Liver (tissue), 9 donors: Measurements from ENCODE around the gene TJP1. TPM values are rescaled to one million over a fixed set of nuclear protein-coding genes. Genes with fewer than 3 reads are reported as not detected.
"Not testable (repeated sequence)": the region's sequence is repeated elsewhere in the genome, so short reads cannot be mapped to it uniquely, and the experiment has no call there.

Experiments used
- DNase-seq: peaks from one replicate; pipeline ENCODE4 v3.0.0-alpha.2; 2017; ENCODE audit warnings: low spot score
- H3K27ac ChIP-seq, 2 donors: one replicate each; pipeline ENCODE4 v1.7.0; 2013; ENCODE audit warnings: inconsistent platforms in 2 of 2, low read length in 2 of 2, control low read depth in 1 of 2, low read depth in 1 of 2, mild to moderate bottlenecking in 1 of 2
- H3K27me3 ChIP-seq, 4 donors: one replicate each; pipeline versions ENCODE4 v1.6.1 to v1.7.0; 2013; ENCODE audit warnings: low read length in 3 of 4, inconsistent platforms in 1 of 4, mild to moderate bottlenecking in 1 of 4, moderate library complexity in 1 of 4; ENCODE audit not compliant: control insufficient read depth in 4 of 4, insufficient read depth in 4 of 4
- H3K36me3 ChIP-seq, 4 donors: one replicate each; pipeline versions ENCODE4 v1.6.1 to v1.7.0; 2013; ENCODE audit warnings: low read length in 3 of 4, mild to moderate bottlenecking in 3 of 4, low read depth in 1 of 4, moderate library complexity in 1 of 4; ENCODE audit not compliant: control insufficient read depth in 4 of 4, insufficient read depth in 3 of 4
- H3K4me1 ChIP-seq, 4 donors: one replicate each; pipeline versions ENCODE4 v1.6.1 to v1.7.0; 2013; ENCODE audit warnings: low read length in 3 of 4, mild to moderate bottlenecking in 3 of 4, moderate library complexity in 1 of 4; ENCODE audit not compliant: control insufficient read depth in 4 of 4, insufficient read depth in 4 of 4
- H3K4me3 ChIP-seq, 3 donors: one replicate each; pipeline versions ENCODE4 v1.6.1 to v1.7.0; 2013; ENCODE audit warnings: low read length in 3 of 3, control low read depth in 1 of 3, low read depth in 1 of 3, mild to moderate bottlenecking in 1 of 3
- H3K9ac ChIP-seq, 2 donors: one replicate each; pipeline ENCODE4 v1.7.0; 2013; ENCODE audit warnings: low read length in 2 of 2, mild to moderate bottlenecking in 2 of 2, moderate library complexity in 2 of 2, control low read depth in 1 of 2, low read depth in 1 of 2
- H3K9me3 ChIP-seq, 4 donors: one replicate each; pipeline versions ENCODE4 v1.6.1 to v1.7.0; 2013; ENCODE audit warnings: low read length in 3 of 4; ENCODE audit not compliant: control insufficient read depth in 4 of 4
- EGR1 ChIP-seq, 2 donors: IDR thresholded peaks; 2 replicates each; pipeline ENCODE4 v1.6.1; 2016 to 2018; ENCODE audit warnings: antibody characterized with exemption in 2 of 2, low read depth in 2 of 2
- FOXA1 ChIP-seq: IDR thresholded peaks from 2 replicates; pipeline ENCODE4 v1.6.1; 2016; ENCODE audit warnings: antibody characterized with exemption
- FOXA2 ChIP-seq: IDR thresholded peaks from 2 replicates; pipeline ENCODE4 v1.6.1; 2016; ENCODE audit warnings: antibody characterized with exemption
- GABPA ChIP-seq, 2 donors: IDR thresholded peaks in 1 of 2; conservative IDR thresholded peaks in 1 of 2; 2 replicates each; pipeline ENCODE4 v1.6.1; 2016; ENCODE audit warnings: antibody characterized with exemption in 2 of 2, mild to moderate bottlenecking in 1 of 2, moderate library complexity in 1 of 2
- HNF4A ChIP-seq, 2 donors: conservative IDR thresholded peaks; 2 replicates each; pipeline ENCODE4 v1.6.1; 2016; ENCODE audit warnings: antibody characterized with exemption in 2 of 2, mild to moderate bottlenecking in 2 of 2
- HNF4G ChIP-seq: IDR thresholded peaks from 2 replicates; pipeline ENCODE4 v1.6.1; 2016; ENCODE audit warnings: antibody characterized with exemption
- JUND ChIP-seq, 2 donors: IDR thresholded peaks; 2 replicates each; pipeline ENCODE4 v1.6.1; 2016; ENCODE audit warnings: antibody characterized with exemption in 2 of 2
- NR2F2 ChIP-seq: IDR thresholded peaks from 2 replicates; pipeline ENCODE4 v1.6.1; 2016; ENCODE audit warnings: antibody characterized with exemption
- RAD21 ChIP-seq, 2 donors: IDR thresholded peaks; 2 replicates each; pipeline ENCODE4 v1.6.1; 2016; ENCODE audit warnings: antibody characterized with exemption in 2 of 2, mild to moderate bottlenecking in 2 of 2
- RXRA ChIP-seq, 2 donors: IDR thresholded peaks; 2 replicates each; pipeline ENCODE4 v1.6.1; 2017 to 2018; ENCODE audit warnings: antibody characterized with exemption in 2 of 2, mild to moderate bottlenecking in 1 of 2
- SP1 ChIP-seq: IDR thresholded peaks from 2 replicates; pipeline ENCODE4 v1.6.1; 2018; ENCODE audit warnings: antibody characterized with exemption, mild to moderate bottlenecking
- TAF1 ChIP-seq: conservative IDR thresholded peaks from 2 replicates; pipeline ENCODE4 v1.6.1; 2016; ENCODE audit warnings: antibody characterized with exemption, mild to moderate bottlenecking
- YY1 ChIP-seq: IDR thresholded peaks from 2 replicates; pipeline ENCODE4 v1.6.1; 2016; ENCODE audit warnings: antibody characterized with exemption, mild to moderate bottlenecking
- WGBS: extraction: QIAGEN DNeasy Blood & Tissue Kit; methylation state at CpG from one replicate; pipeline ENCODE4 v1.1.7; 2013; 5-methylcytosine and 5-hydroxymethylcytosine counted together
- polyA plus RNA-seq, 2 donors: library from polyadenylated mRNA; stranded (reverse) in 1 of 2; unstranded in 1 of 2; fragments of 200-250 nt in 1 of 2; fragments of >200 nt in 1 of 2; fragmentation: Nextera tagmentation in 1 of 2; extraction: Ambion mirVana in 1 of 2; gene quantifications; one replicate each; pipeline versions ENCODE4 v1.2.1 to v1.2.3, GENCODE V29; 2013 to 2015
- total RNA-seq, 2 donors: library from RNA; depleted of rRNA; stranded (reverse); fragments of >200 nt; gene quantifications; one replicate each; pipeline ENCODE4 v1.2.3, GENCODE V29; 2014
- TF ChIP-seq, protein P1 (sequence below): fragments of 150-350 bp; IDR thresholded peaks from 2 replicates; pipeline ENCODE4 v1.5.1; 2017; ENCODE audit warnings: improper control_type of control experiment, low read depth, low read length; ENCODE audit not compliant: missing input control
- TF ChIP-seq, protein P2 (sequence below): IDR thresholded peaks from 2 replicates; pipeline ENCODE4 v1.6.1; 2016; ENCODE audit warnings: antibody characterized with exemption
- TF ChIP-seq, protein P3 (sequence below): IDR thresholded peaks from 2 replicates; pipeline ENCODE4 v1.6.1; 2016; ENCODE audit warnings: antibody characterized with exemption
- TF ChIP-seq, protein P4 (sequence below): IDR thresholded peaks from 2 replicates; pipeline ENCODE4 v1.6.1; 2016; ENCODE audit warnings: antibody characterized with exemption
- donor health status: healthy.
- donor health status: healthy.
- donor health status: healthy.
- donor health status: healthy.
- donor health status: healthy.

TJP1 gene
- total and polyA plus RNA-seq, 4 donors: 12.6 to 40.4 (median 16.9) TPM

DNA sequence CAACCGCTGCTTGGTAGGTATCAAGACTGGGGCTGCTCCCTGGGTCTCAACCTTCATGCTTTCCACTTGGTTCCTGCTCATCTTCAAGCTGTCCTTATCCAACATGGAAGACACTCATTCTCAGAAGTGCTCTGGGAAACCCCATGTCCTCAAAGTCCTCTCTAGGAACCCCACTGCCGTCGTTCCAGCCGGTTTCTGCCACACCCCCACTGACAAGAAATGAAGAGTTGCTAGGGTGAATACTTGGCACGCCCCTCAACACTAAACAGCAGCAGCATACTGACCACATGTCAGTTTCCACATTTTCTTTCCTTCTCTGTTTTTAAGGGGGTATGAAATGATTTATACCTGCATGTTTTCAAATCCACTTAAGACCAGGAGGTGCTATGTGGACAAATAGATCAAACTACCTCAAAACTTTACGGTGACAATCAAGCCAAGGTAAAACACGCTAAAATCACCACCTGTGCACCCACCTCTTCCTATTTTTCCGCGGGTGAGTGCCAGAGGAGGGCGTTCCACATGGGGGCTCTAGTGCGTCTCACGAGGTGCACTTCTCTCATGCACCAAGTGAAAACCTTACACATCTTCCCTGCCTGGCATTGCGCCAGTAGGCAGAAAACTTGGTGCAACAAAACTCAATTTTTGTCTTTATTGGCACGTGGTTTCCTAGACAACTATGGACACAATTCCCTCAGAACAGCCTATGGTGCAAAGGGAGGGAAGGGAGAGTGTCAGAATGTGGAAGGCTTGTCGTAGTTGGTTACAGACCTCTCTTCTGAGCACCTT is 125.1 kb downstream of the TJP1 start:
- peaks cover 0 to 5% (median 2%) of the 10 kb centered on the region in 4 donors for H3K36me3 ChIP-seq
- peaks cover 0 to 36% (median 29%) of the 10 kb centered on the region in 4 donors for H3K4me1 ChIP-seq
- WGBS: 91% methylated on average over 15 of the region's 15 CpGs
- no peak overlapping the region for H3K4me3 ChIP-seq
- no peak overlapping the region for H3K9ac ChIP-seq
- DNase-seq: no peak
- H3K27ac ChIP-seq: no peak overlapping the region
- no peak for TF ChIP-seq SP1
- no peak for TF ChIP-seq FOXA2
- TF ChIP-seq GABPA (IDR thresholded peaks at IDR 0.05 in 1 of 2, conservative IDR thresholded peaks at IDR 0.05 in 1 of 2): no peak
- no peak for TF ChIP-seq RXRA (IDR thresholded peaks at IDR 0.05)
- TF ChIP-seq FOXA1: no peak
- no peak for TF ChIP-seq HNF4A (conservative IDR thresholded peaks at IDR 0.05)
- no peak for TF ChIP-seq YY1
- TF ChIP-seq, protein P1, sequence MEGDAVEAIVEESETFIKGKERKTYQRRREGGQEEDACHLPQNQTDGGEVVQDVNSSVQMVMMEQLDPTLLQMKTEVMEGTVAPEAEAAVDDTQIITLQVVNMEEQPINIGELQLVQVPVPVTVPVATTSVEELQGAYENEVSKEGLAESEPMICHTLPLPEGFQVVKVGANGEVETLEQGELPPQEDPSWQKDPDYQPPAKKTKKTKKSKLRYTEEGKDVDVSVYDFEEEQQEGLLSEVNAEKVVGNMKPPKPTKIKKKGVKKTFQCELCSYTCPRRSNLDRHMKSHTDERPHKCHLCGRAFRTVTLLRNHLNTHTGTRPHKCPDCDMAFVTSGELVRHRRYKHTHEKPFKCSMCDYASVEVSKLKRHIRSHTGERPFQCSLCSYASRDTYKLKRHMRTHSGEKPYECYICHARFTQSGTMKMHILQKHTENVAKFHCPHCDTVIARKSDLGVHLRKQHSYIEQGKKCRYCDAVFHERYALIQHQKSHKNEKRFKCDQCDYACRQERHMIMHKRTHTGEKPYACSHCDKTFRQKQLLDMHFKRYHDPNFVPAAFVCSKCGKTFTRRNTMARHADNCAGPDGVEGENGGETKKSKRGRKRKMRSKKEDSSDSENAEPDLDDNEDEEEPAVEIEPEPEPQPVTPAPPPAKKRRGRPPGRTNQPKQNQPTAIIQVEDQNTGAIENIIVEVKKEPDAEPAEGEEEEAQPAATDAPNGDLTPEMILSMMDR: no peak
- no peak for TF ChIP-seq HNF4G
- no peak for TF ChIP-seq JUND (IDR thresholded peaks at IDR 0.05)
- no peak for TF ChIP-seq EGR1 (IDR thresholded peaks at IDR 0.05; ENCODE audit: low read depth in 2 of 2)
- TF ChIP-seq, protein P2, sequence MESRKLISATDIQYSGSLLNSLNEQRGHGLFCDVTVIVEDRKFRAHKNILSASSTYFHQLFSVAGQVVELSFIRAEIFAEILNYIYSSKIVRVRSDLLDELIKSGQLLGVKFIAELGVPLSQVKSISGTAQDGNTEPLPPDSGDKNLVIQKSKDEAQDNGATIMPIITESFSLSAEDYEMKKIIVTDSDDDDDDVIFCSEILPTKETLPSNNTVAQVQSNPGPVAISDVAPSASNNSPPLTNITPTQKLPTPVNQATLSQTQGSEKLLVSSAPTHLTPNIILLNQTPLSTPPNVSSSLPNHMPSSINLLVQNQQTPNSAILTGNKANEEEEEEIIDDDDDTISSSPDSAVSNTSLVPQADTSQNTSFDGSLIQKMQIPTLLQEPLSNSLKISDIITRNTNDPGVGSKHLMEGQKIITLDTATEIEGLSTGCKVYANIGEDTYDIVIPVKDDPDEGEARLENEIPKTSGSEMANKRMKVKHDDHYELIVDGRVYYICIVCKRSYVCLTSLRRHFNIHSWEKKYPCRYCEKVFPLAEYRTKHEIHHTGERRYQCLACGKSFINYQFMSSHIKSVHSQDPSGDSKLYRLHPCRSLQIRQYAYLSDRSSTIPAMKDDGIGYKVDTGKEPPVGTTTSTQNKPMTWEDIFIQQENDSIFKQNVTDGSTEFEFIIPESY: no peak
- no peaks in the 10 kb centered on the region for H3K27me3 ChIP-seq
- no peaks in the 10 kb centered on the region for H3K9me3 ChIP-seq

DNA sequence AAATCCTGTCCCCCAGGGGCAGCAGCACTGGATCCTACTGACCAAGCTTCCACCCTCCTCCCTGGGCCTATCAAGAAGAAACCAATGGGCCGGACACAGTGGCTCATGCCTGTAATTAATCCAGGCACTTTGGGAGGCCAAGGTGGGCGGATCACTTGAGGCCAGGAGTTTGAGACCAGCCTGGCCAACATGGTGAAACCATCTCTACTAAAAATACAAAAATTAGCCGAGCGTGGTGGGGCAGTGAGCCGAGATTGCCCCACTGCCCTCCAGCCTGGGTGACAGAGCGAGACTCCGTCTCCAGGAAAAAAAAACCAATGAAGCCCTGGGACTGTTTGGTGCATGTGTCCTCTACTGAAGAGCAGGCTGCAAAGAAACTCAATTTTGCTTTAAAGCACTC is 125.8 kb downstream of the TJP1 start:
- not testable (repeated sequence) for H3K4me3 ChIP-seq, H3K9me3 ChIP-seq, H3K27me3 ChIP-seq, H3K9ac ChIP-seq, H3K36me3 ChIP-seq, H3K27ac ChIP-seq, DNase-seq
- H3K4me1 ChIP-seq: peaks cover 0 to 31% (median 26%) of the 10 kb centered on the region in 4 donors
- WGBS: 95% methylated on average over 7 of the region's 7 CpGs

DNA sequence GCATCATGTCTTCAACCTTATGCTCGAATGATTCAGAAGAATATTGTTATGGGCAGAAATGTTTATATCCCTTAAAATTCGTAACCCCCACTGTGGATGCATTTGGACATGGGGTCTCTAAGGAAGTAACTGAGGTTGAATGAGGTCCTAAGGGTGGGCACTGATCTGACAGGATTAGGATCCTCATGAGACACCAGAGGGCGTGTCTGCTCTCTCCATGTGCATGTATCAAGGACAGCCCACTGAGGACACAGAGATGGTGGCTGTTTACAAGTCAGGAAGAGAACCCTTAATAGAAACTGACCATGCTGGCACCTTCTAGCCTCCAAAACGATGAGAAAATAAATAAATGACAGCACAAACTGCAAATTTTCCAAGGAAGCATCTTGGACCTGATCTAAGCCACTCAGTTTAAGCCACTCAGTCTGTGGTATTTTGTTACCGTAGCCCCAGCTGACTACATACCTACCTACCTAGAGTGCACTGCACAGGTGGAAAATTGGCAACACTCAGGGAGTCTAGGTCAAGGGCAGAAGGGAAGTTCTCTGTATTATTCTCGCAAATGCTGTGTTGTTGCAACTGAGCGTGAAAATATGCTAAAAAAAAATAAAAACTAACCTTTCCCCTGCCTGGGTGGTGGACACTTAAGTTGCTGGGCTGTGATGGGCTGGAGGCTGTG is 126.6 kb downstream of the TJP1 start:
- H3K36me3 ChIP-seq: peaks cover 0 to 5% (median 2%) of the 10 kb centered on the region in 4 donors
- no peaks in the 10 kb centered on the region for H3K27me3 ChIP-seq
- H3K4me3 ChIP-seq: no peak overlapping the region
- H3K4me1 ChIP-seq: peaks cover 2 to 32% (median 28%) of the 10 kb centered on the region in 4 donors
- H3K27ac ChIP-seq: no peak overlapping the region
- H3K9me3 ChIP-seq: no peaks in the 10 kb centered on the region
- WGBS: 83% methylated on average over 7 of the region's 7 CpGs
- DNase-seq: no peak
- no peak overlapping the region for H3K9ac ChIP-seq
- TF ChIP-seq RXRA (IDR thresholded peaks at IDR 0.05) (no peak), HNF4G (no peak), GABPA (IDR thresholded peaks at IDR 0.05 in 1 of 2, conservative IDR thresholded peaks at IDR 0.05 in 1 of 2) (no peak), EGR1 (IDR thresholded peaks at IDR 0.05; ENCODE audit: low read depth in 2 of 2) (no peak), TAF1 (no peak), YY1 (no peak), SP1 (no peak), RAD21 (IDR thresholded peaks at IDR 0.05) (no peak), NR2F2 (no peak), FOXA1 (no peak)
- TF ChIP-seq, protein P3, sequence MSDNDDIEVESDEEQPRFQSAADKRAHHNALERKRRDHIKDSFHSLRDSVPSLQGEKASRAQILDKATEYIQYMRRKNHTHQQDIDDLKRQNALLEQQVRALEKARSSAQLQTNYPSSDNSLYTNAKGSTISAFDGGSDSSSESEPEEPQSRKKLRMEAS: no peak
- TF ChIP-seq, protein P1: no peak
- TF ChIP-seq, protein P4, sequence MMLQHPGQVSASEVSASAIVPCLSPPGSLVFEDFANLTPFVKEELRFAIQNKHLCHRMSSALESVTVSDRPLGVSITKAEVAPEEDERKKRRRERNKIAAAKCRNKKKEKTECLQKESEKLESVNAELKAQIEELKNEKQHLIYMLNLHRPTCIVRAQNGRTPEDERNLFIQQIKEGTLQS: no peak
